Prostate gland (tissue), 2 donors: Measurements from ENCODE around the gene SPEF1.
"Not testable (repeated sequence)": the region's sequence is repeated elsewhere in the genome, so short reads cannot be mapped to it uniquely, and the experiment has no call there.

Source experiments
- POLR2A ChIP-seq: fragments of 450-650 bp; IDR thresholded peaks from one replicate; pipeline ENCODE4 v1.6.1; 2016; ENCODE audit warnings: antibody characterized with exemption, mild to moderate bottlenecking
- POLR2AphosphoS5 ChIP-seq: sonication (generic); formaldehyde crosslinking; IDR thresholded peaks from one replicate; pipeline ENCODE4 v1.6.1; 2017; ENCODE audit warnings: antibody characterized with exemption
- TF ChIP-seq, protein P1 (sequence below), 4 experiments: fragments of 200-600 bp in 2 of 4; fragments of 450-650 bp in 2 of 4; sonication (generic) in 2 of 4; IDR thresholded peaks; 1 replicate in 3 of 4; 2 replicates in 1 of 4; pipeline ENCODE4 v1.5.1; 2016 to 2019; ENCODE audit warnings: antibody characterized with exemption in 4 of 4, mild to moderate bottlenecking in 2 of 4, moderate library complexity in 2 of 4

DNA sequence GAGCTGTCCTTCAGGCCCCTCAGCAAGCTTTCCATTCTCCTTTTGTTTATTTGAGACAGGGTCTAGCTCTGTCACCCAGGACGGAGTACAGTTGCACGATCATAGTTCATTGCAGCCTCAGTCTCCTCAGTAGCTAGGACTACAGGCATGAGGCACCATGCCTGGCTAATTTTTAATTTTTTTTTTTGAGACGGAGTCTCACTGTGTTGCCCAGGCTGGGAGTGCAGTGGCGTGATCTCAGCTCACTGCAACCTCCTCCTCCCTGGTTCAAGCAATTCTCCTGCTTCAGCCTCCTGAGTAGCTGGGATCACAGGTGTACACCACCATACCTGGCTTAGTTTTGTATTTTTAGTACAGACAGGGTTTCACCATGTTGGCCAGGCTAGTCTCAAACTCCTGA, 8.0 kb upstream of the SPEF1 start:
- TF ChIP-seq, protein P1, sequence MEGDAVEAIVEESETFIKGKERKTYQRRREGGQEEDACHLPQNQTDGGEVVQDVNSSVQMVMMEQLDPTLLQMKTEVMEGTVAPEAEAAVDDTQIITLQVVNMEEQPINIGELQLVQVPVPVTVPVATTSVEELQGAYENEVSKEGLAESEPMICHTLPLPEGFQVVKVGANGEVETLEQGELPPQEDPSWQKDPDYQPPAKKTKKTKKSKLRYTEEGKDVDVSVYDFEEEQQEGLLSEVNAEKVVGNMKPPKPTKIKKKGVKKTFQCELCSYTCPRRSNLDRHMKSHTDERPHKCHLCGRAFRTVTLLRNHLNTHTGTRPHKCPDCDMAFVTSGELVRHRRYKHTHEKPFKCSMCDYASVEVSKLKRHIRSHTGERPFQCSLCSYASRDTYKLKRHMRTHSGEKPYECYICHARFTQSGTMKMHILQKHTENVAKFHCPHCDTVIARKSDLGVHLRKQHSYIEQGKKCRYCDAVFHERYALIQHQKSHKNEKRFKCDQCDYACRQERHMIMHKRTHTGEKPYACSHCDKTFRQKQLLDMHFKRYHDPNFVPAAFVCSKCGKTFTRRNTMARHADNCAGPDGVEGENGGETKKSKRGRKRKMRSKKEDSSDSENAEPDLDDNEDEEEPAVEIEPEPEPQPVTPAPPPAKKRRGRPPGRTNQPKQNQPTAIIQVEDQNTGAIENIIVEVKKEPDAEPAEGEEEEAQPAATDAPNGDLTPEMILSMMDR (IDR thresholded peaks at IDR 0.05) = not testable (repeated sequence)
- TF ChIP-seq POLR2AphosphoS5, POLR2A: not testable (repeated sequence)
